Activated CD4-positive, alpha-beta T cell treated with anti-CD3 and anti-CD28 coated beads for 1 hour (primary cell): ENCODE measurements around the gene RGCC.

Experiments
- DNase-seq: peaks from one replicate; pipeline ENCODE4 v3.0.0-alpha.2; 2020

RGCC gene

GRCh38 chr13:41455725-41456419 lies 1.5 kb upstream of the RGCC start:
- no peak for DNase-seq

- no peak for DNase-seq
Observed at GRCh38 chr13:41457589-41458186, 338 bp downstream of the RGCC start.

DNA sequence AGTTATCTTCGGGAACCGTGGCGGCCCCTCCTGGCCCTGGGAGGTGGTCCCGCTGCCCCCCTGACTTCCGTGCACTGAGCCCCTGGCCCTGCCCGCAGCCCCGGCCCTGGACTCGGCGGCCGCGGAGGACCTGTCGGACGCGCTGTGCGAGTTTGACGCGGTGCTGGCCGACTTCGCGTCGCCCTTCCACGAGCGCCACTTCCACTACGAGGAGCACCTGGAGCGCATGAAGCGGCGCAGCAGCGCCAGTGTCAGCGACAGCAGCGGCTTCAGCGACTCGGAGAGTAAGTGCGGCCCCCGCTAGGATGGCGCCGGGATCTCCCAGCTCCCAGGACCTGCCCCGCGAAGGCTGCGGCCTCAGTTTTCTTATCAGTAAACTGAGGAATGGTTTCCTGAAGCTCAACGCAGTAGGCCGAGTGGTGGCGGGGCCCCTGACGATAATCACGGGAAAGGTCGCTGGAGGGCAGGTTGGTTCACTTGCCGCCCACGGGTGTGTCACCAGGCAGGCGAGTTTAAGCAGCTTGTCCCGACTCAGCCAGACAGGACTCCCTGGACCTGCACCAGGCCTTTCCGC lies 924 bp downstream of the RGCC start:
- peak; percentile 41 for DNase-seq

DNA sequence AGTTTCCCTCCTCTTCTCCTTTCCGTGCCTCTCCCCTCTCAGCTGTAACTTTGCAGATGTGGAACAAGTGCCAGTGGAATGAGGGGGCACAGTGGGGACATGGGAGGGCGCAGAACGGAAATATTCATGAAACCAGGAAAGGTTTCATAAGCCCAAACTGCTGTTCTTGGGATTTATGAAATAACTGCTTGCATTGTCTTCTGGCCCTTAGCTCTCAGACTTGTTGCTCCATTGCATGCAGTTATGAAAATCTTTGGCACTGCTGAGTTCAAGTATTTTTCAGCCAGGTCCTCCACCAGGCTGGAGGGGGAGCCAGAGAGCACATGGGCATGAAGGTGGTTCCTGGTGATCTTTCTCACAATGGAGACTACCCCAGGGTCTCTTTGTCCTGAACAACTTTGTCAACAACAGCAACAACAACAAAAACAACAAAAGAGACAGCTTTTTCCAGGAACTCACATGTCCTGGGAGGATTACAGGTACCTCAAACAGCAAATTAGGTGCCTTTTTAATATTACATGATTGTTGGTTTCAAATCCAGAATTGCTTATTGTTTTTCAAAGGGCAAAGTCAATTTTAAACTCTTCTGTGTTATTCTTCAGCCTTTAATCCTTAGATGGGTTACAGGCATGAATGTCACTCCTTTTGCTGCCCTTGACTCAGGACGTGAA lies 1.5 kb downstream of the RGCC start:
- DNase-seq, result peak; percentile 49

GRCh38 chr13:41459432-41460073 lies 2.2 kb downstream of the RGCC start:
- no peak for DNase-seq

- no peak for DNase-seq
Observed at GRCh38 chr13:41460074-41460465, 2.7 kb downstream of the RGCC start.

DNA sequence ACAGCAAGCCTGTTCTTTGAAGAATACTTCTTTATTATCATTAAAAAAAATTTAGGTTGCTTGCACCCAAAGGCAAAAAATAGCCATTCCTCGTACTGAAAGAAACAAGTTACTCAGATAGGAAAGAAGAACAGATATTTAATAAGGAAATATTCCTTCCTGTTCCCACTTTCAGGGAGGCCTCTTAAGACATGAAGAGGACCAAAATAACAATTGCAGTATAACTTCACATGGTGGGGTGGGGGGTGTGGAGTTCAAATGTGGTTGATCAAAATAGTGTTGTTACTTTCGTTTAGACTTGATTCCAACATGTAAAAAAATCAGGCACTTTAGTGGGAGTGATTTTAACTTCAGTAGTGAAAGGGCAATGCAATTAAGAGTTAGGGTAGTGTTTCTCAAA lies 3.6 kb downstream of the RGCC start:
- DNase-seq, result no peak

- DNase-seq, result no peak
Observed at GRCh38 chr13:41461527-41462139, 4.3 kb downstream of the RGCC start.

DNA sequence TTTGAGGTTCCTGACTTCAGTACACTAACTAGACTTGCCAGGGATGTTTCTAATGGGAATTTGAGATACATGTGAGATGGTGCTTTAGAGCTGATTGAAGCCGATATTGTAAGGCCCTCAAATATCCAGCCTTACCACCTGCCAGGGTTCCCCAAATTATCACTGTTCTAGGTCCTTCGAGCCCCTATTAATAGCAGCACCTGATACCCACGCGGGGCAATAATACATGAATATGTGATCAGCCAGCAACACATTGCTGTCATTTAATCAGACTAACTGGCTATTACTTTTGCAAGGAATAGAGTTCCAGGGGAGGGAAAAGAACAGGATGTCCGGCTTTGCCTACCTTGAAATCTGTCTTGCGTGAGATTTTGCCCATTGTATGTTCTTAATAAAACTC lies 5.1 kb downstream of the RGCC start:
- no peak for DNase-seq

DNA sequence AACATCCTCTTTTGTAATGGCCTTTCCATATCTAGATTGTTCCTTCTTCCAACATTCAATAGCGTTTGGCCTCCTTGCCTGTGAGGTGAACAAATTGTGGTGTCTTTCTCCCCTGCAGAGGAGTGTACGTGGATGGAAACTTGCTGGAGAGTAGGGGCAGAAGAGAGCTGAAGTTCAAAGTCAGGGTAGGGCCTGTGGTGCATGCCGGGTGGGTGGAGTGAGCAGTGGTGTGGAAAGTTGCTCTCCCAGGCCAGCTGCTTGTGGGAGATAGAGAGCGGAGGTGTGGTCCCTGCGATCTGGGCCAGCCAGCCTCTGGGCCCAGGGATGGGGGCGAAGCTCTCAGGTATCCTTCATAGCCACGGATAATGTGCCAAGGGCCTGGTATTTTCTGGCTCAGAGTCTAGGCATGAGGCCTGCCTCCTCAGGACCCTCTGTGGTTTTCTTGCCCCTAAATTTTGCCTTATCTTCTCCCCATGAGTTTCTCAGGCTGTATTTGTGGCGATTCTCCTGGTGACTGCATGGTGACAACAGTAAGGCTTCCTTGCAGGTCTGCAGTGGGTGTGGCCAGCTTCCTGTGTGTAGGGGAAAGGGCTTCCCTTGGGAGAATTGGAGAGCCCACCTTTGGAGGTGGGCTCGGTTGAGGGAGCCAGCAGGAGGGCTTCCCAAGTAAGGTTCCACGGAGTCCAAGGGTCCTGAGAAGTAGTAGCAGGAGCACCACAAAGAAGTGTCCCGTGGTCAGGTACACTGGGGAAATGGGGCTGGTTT lies 6.7 kb downstream of the RGCC start:
- DNase-seq, result peak; percentile 41

DNA sequence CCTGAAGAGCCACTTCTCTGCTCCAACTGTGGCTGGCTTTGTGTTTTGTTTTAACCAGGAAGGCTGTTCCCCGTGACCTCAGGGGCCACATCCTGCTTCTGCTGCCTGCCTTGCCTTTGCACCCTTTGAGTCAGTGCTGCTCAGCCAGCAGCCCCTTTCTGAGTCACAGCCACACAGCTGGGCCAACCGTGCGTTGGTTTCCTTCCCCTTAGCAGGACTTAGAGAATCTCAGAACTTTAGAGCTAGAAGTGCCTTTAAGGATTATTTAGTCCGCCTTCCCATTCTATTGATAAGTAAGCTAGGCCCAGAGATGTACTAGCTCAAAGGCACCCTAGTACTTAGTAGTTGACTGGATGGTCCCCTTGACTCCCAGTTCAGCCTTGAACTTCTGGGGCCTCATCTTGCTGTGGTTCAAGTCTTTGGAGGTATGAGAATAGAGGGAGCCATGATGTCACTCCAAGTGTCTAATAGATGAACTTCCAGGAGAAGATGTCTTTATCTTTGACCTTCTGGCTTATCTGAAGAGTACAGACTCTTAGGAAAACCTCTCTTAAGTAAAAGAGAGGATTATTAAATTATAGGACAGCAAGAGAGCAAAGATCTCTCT lies 8.0 kb downstream of the RGCC start:
- peak; percentile 83 for DNase-seq

DNA sequence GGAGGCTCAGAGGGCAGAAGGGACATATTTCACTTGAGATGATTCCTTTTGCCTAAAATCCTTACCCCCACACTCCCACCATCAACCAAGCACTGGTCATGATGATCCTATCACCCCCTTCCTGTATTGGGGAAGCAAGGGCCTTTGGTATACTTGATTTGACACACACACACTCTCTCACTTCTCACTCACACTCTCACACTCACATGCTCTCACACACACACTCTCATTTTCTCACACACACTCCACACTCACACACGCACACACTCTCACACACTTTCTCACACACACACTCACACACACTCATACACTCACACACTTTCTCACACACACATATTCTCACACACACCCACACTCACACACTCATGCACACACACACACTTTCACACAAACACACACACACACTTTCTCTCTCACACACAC lies 8.6 kb downstream of the RGCC start:
- DNase-seq, result no peak

GRCh38 chr13:41467425-41467945 lies 10.1 kb downstream of the RGCC start:
- no peak for DNase-seq

DNA sequence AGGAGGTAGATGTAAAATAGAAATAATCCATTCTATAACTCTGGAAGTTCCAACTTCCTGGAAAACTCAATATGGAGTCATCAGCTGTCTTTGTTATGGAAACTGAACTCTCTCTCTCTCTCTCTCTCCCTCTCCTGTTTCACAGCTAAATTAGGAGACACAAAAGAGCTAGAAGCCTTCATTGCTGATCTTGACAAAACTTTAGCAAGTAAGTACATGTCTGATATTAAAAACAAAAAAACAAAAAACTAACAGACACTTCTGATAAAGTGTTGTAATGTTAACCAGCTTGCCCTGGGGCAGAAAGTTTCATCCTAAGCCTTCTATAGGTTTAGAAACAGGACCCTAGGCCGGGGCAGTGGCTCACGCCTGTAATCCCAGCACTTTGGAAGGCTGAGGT lies 11.3 kb downstream of the RGCC start:
- DNase-seq, result no peak

- DNase-seq, result no peak
Observed at GRCh38 chr13:41470196-41470595, 12.8 kb downstream of the RGCC start.

GRCh38 chr13:41471785-41472184 lies 14.4 kb downstream of the RGCC start:
- no peak for DNase-seq

- DNase-seq, result no peak
Observed at GRCh38 chr13:41487222-41487621, 29.9 kb downstream of the RGCC start.

DNA sequence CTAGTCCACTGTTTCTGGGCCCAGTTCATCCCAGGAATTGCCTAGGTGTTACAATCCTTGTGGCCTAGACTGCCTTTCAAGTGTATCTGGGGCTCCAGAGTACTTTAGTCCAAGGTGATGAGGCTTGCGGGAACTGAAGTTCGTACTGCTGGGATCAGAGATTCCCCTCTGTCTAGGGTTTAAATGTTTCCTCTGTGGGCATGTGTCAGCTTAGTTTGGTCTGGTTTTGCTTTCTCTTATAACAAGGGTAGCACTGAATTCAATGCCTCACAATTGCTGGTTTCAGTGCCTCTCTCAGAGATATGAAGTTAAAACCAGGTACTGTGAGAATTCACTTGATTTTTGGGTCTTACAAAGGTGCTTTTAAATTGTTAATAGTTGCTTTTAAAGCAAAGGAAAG lies 30.8 kb downstream of the RGCC start:
- no peak for DNase-seq

- DNase-seq, result no peak
Observed at GRCh38 chr13:41490371-41491015, 33.1 kb downstream of the RGCC start.

DNA sequence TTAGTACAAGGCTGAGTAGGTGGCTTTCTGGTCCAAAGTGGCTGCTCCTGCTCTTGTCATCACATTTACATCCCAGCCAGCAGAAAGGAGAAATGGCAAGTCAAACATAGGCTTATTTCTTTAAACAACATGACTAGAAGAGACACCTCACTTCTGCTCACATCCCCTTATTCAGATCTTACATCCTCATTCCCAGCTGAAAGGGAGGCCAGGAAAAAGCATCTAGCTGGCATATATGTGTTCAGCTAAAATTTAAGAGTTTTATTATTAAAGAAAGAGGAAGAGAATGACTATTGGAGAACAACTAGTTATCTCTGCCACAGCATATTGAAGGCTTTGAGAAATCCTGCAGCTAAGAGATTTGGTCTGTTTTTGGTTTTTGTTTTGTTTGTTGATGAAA lies 34.1 kb downstream of the RGCC start:
- no peak for DNase-seq
